ENCODE data around the gene TMEM129. TPM values are rescaled to one million over a fixed set of nuclear protein-coding genes. Genes with fewer than 3 reads are reported as not detected.

The TMEM129 gene
- total RNA-seq: 10 to 100 TPM; 40.5 to 47.3 (median 41.6) TPM

DNA sequence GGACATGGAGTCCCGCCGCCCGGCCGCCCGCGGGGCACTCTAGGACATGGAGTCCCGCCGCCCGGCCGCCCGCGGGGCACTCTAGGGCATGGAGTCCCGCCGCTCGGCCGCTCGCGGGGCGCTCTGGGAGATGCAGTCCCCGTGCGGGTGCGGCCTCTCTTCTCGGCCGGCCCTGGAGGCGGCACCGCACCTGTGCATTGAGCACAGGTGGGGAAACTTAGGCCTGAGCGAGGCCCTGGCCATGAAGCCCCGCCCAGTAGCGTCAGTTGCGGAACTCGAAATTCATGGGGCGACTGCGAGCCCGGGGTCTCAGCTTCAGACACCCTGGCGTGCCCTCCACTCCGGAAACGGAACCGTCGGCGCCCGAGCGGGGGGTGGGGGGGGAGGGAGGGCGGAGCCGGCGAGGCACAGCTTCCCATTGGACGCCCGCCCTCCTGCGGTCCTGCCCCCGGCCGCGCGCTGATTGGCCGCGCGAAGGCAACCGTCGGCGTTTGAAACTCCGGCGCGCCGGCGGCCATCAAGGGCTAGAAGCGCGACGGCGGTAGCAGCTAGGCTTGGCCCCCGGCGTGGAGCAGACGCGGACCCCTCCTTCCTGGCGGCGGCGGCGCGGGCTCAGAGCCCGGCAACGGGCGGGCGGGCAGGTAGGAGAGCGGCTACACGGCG, at the start of gene TMEM129, which contains the start of gene TACC3:
TMEM129 (minus strand) TSS at position 321 of the 663 bp plus-strand sequence. CDS start 486 bp downstream, outside the sequence.
TACC3 (plus strand) TSS at position 519 of the 663 bp plus-strand sequence. CDS start 1,901 bp downstream, outside the sequence.
- no peaks in the 10 kb centered on the region for H3K36me3 ChIP-seq
- no peaks in the 10 kb centered on the region for H3K27me3 ChIP-seq
- intact Hi-C loops (cut with DNase I; ENCODE audit: low total_unique reads): no loop called here
- H3K4me1 ChIP-seq: peaks cover 8 to 15% of the 10 kb centered on the region in 2 donors
- peak within 1 kb of the TSS; percentile 88 to 90 for H3K27ac ChIP-seq
- peak within 1 kb of the TSS; percentile 63 to 83 (median 80) for H3K4me3 ChIP-seq
- no peaks in the 10 kb centered on the region for H3K9me3 ChIP-seq
- peak; percentile 94 to 97 for DNase-seq (ENCODE audit: low spot score in 2 of 2)
- TF ChIP-seq CTCF (IDR thresholded peaks at IDR 0.05): no peak
- peak; percentile 29 to 71 (median 60) for TF ChIP-seq POLR2AphosphoS5 (IDR thresholded peaks at IDR 0.05)
- TF ChIP-seq POLR2A (IDR thresholded peaks at IDR 0.05): no peak

DNA sequence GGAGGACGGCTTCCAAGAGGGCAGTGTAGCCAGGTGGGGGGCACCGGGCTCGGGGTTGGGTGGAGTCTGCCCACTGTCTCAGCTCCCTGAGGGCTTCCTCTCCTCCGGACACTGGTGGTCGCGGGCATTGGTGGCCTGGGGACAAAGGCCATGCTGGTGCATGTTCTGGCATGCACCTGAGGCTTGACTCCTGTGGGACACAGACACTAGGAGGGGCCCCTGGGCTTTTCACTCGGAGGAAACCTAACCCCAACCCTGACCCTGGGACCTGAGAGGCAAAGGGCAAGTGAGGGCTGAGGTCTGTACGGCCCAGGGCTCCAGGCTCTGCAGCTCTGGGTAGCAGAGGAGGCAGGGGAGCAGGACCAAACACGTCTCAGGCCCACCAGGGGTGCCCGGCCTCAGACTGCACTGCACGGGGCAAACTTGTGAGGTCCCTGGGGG, 49.7 kb upstream of the TMEM129 start:
- Histone ChIP-seq H3K4me3 (no peak overlapping the region), H3K9me3 (no peaks in the 10 kb centered on the region), H3K36me3 (no peaks in the 10 kb centered on the region), H3K27me3 (peaks cover 0 to 4% of the 10 kb centered on the region in 2 donors), H3K4me1 (no peaks in the 10 kb centered on the region), H3K27ac (no peak overlapping the region)
- TF ChIP-seq POLR2AphosphoS5 (IDR thresholded peaks at IDR 0.05) (no peak), CTCF (IDR thresholded peaks at IDR 0.05) (no peak), POLR2A (IDR thresholded peaks at IDR 0.05) (no peak)
- intact Hi-C loops (cut with DNase I; ENCODE audit: low total_unique reads): no loop called here
- no peak for DNase-seq (ENCODE audit: low spot score in 2 of 2)

- no peak for DNase-seq (ENCODE audit: low spot score in 2 of 2)
- H3K9me3 ChIP-seq: no peaks in the 10 kb centered on the region
- intact Hi-C loops (cut with DNase I; ENCODE audit: low total_unique reads): no loop called here
- no peaks in the 10 kb centered on the region for H3K4me1 ChIP-seq
- no peaks in the 10 kb centered on the region for H3K36me3 ChIP-seq
- H3K4me3 ChIP-seq: no peak overlapping the region
- H3K27ac ChIP-seq: no peak overlapping the region
- no peak for TF ChIP-seq POLR2AphosphoS5 (IDR thresholded peaks at IDR 0.05)
- no peak for TF ChIP-seq POLR2A (IDR thresholded peaks at IDR 0.05)
- TF ChIP-seq CTCF (IDR thresholded peaks at IDR 0.05): no peak
- H3K27me3 ChIP-seq: peaks cover 0 to 4% of the 10 kb centered on the region in 2 donors
Observed at GRCh38 chr4:1770245-1770644, 49.1 kb upstream of the TMEM129 start.

DNA sequence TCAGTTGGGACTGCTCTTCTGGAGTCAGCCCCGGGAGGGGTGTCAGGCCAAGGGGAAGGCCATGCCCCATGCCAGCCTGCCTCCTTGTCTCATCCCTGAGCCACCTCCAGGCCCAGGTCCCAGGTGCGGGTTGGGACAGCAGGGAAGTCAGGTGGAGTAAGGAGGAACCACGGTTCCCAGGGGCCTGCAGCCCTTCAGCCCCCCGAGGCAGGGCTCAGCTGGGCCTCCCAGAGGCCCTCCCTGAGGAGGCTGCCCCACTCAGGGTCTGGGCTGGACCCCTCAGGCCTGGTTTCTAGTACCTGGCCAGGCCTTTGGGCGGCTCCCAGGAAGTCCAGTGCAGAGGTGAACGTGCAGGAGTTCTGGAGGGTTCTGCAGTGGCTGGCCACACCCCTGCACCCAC, 48.6 kb upstream of the TMEM129 start:
- intact Hi-C loops (cut with DNase I; ENCODE audit: low total_unique reads): no loop called here
- peaks cover 0 to 4% of the 10 kb centered on the region in 2 donors for H3K27me3 ChIP-seq
- no peak overlapping the region for H3K4me3 ChIP-seq
- no peak overlapping the region for H3K27ac ChIP-seq
- no peaks in the 10 kb centered on the region for H3K36me3 ChIP-seq
- no peaks in the 10 kb centered on the region for H3K4me1 ChIP-seq
- TF ChIP-seq POLR2A (IDR thresholded peaks at IDR 0.05) (no peak), POLR2AphosphoS5 (IDR thresholded peaks at IDR 0.05) (no peak), CTCF (IDR thresholded peaks at IDR 0.05) (no peak)
- H3K9me3 ChIP-seq: no peaks in the 10 kb centered on the region
- no peak for DNase-seq (ENCODE audit: low spot score in 2 of 2)

GRCh38 chr4:1768367-1769034, 47.4 kb upstream of the TMEM129 start:
- Histone ChIP-seq H3K27ac (no peak overlapping the region), H3K27me3 (peaks cover 0 to 4% of the 10 kb centered on the region in 2 donors), H3K4me3 (no peak overlapping the region), H3K4me1 (peaks cover 0 to 4% of the 10 kb centered on the region in 2 donors), H3K36me3 (no peaks in the 10 kb centered on the region), H3K9me3 (no peaks in the 10 kb centered on the region)
- intact Hi-C loops (cut with DNase I; ENCODE audit: low total_unique reads): no loop called here
- TF ChIP-seq POLR2A (IDR thresholded peaks at IDR 0.05) (no peak), CTCF (IDR thresholded peaks at IDR 0.05) (no peak), POLR2AphosphoS5 (IDR thresholded peaks at IDR 0.05) (no peak)
- no peak for DNase-seq (ENCODE audit: low spot score in 2 of 2)

Measured in breast epithelium (tissue), 4 donors.